HG03135 (cell line): ENCODE data around the gene RAD51B.
A peak's percentile ranks its signal among the peaks of the same experiment; 100 is the strongest.
"Not testable (repeated sequence)": the region's sequence is repeated elsewhere in the genome, so short reads cannot be mapped to it uniquely, and the experiment has no call there.

Experiments
- ATAC-seq: cut with Tn5 transposase; IDR thresholded peaks from one replicate; pipeline ENCODE4 v1.9.1; 2021; ENCODE audit warnings: mild to moderate bottlenecking, moderate library complexity; ENCODE audit not compliant: unreplicated experiment

The RAD51B gene

GRCh38 chr14:68285421-68286179 lies 466.0 kb downstream of the RAD51B start:
- no peak for ATAC-seq

GRCh38 chr14:68286667-68287066 lies 467.1 kb downstream of the RAD51B start:
- ATAC-seq, result no peak

DNA sequence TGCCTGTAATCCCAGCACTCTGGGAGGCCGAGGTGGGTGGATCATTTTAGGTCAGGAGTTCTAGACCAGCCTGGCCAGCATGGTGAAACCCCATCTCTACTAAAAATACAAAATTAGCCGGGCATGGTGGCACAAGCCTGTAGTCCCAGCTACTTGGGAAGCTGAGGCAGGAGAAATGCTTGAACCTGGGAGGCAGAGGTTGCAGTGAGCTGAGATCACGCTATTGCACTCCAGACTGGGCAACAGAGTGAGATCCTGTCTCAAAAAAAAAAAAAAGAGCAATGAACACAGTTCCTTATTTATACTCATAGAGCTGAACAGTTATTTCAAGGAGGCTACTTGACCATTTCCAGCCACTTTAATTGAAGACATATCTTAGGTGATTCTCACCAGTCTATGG lies 469.9 kb downstream of the RAD51B start:
- not testable (repeated sequence) for ATAC-seq

- no peak for ATAC-seq
Observed at GRCh38 chr14:68291820-68292219, 472.2 kb downstream of the RAD51B start.

- ATAC-seq, result no peak
Observed at GRCh38 chr14:68292441-68293215, 473.0 kb downstream of the RAD51B start.

GRCh38 chr14:68293404-68293803 lies 473.8 kb downstream of the RAD51B start:
- ATAC-seq, result no peak

GRCh38 chr14:68295316-68295816 lies 475.8 kb downstream of the RAD51B start:
- ATAC-seq, result no peak

DNA sequence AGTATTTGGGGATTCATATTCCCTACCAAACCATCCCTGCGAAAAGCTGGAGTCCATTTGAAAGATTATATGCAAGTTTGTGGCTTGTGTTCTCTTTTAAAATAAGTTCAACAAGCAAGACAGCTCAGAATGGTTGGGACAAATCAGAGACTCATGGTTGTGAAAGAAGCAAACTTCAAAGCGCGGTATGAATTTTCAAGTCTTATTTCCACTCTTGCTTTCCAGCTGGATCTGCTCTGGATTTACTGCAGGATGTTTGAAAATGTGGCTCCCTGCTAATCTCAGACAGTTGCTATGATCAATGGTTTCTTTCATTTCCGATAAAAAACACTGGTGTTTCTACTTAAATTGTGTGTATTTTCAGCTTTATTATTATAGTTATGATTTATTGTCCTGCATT lies 477.5 kb downstream of the RAD51B start:
- no peak for ATAC-seq

DNA sequence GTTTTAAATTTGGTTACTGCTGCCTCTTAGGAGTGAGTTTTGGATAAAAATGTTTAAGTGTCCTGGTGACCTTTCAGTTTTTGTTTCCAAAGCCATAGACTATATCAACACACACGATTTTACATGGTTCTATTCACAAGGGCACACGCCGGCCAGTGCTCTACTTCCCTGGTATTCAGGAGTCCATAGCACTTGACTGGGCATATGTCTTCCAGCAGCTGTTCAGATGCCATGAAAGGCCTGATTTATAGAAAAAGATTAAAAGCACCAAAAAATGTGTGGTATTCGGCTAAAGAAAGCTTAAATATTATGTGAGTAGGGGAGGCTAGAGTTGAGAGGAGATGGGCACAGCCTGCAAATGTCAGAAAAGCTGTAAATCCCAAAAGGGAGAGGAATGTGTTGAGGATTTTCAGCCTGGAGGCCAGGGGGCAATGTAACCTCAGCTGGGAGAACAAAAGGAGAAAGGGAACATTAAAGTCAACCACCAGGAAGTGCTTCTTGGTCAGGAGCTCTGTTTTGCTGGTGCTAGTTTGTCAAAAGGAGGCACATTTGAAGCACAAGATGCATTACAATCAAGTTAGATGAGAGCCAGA lies 478.4 kb downstream of the RAD51B start:
- ATAC-seq, result no peak

- no peak for ATAC-seq
Observed at GRCh38 chr14:68300608-68301007, 481.0 kb downstream of the RAD51B start.

DNA sequence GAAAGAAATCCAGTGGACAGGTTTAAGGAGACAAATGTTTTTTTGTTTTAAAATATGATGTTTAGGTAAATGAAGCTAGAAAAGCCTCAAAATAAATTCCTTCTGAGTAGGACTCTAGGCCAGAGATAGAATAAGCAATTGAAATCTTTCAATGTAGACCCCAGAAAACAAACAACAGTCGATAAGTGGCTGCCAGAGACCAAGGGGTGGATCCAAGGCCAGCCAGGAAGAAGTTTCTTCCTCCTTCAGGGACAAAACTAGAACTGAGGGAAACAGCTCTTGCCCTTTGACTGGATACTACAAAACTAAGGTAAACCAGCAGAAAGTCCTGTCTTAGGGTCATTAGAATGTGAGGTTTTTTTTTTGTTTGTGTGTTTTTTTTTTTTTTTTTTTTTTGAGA lies 481.6 kb downstream of the RAD51B start:
- ATAC-seq, result no peak

DNA sequence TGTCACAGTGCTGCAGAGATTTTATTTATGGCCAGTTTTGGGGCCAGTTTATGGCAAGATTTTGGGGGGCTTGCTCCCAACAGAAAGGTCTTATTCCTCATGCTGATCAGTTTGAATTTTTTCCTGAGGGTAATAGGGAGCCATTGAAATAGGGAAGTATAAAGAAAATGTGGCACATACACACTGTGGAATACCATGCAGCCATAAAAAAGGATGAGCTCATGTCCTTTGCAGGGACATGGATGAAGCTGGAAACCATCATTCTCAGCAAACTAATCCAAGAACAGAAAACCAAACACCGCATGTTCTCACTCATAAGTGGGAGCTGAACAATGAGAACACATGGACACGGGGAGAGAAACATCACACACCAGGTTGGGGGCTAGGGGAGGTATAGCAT lies 483.4 kb downstream of the RAD51B start:
- ATAC-seq, result not testable (repeated sequence)

DNA sequence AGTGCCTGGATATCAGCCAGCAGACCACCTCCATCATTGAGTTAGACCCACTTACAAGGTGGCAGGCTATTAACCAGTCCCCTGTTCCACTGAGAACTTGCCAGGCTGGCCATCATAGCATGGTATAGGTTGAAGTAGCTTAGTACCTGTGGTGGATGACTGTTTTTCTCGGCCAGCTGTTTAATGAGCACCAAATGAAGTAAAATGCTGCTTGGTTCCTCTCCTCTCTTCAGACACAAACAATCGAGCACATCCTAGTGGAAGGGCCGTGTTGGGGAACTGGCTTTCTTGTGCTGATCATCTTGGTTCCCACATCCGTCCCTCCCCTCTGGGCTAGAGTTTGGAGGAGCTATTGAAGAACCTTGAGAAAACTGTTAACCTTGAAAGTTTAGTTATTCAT lies 486.2 kb downstream of the RAD51B start:
- peak; percentile 27 for ATAC-seq

GRCh38 chr14:68306265-68306933 lies 486.8 kb downstream of the RAD51B start:
- ATAC-seq, result peak; percentile 66

GRCh38 chr14:68306934-68307789 lies 487.6 kb downstream of the RAD51B start:
- no peak for ATAC-seq

DNA sequence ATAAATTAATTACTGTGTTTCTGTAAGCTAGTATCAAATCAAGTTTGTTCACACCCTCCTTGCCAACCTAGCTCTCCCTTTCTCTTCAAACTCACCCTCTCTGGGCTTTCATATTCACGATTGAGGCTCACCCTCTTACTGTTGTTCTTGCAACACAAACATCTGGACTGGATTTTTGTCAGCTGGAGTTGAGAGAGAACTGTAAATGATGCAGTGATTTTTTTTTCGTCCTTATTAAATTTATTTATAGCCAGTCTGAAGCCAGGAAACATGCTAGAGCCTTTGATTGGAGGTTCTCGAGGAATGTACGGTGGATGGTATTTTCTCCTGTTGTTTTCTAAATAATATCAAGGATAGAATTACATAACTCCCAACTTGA lies 488.2 kb downstream of the RAD51B start:
- ATAC-seq, result no peak

- ATAC-seq, result no peak
Observed at GRCh38 chr14:68308726-68309520, 489.3 kb downstream of the RAD51B start.

GRCh38 chr14:68309616-68310015 lies 490.0 kb downstream of the RAD51B start:
- ATAC-seq, result no peak

DNA sequence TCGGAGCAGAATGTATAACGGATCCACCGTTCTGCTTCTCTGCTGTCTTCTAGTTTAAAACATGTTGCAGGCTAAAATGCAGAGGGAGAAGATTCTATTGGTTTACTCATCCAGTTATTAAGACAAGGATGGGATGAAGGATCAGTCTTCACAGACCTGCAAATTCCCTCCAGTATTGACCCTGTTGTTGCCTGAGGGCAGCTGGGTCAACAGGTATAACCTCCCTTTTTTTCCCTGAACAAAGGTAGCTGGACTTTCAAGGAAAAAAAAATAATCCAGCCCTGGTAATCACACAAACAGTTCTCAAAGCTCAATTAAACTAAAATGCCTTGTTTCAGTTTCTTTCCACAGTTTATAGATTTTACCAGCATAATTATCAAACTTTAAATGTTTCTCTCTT lies 492.7 kb downstream of the RAD51B start:
- ATAC-seq, result no peak
